Endometrial microvascular endothelial cells (primary cell): Measurements from ENCODE around the gene HIVEP2. TPM values are rescaled to one million over a fixed set of nuclear protein-coding genes. Genes with fewer than 3 reads are reported as not detected.

ENCODE experiments used
- in situ Hi-C: cut with HindIII; loops from 2 replicates; pipeline ENCODE4 v1.10.0; 2017; ENCODE audit warnings: low sequenced_read_pairs, low pct_unique_long_range_greater_than_20kb; ENCODE audit errors: inconsistent ontology term
- total RNA-seq: library from RNA; depleted of rRNA; stranded (reverse); fragments of >200 nt; gene quantifications from one replicate; pipeline ENCODE4 v1.2.3, GENCODE V29; 2015; ENCODE audit errors: inconsistent ontology term

Gene HIVEP2
- total RNA-seq, 1 donor from 2014 or later = 3.5 TPM

DNA sequence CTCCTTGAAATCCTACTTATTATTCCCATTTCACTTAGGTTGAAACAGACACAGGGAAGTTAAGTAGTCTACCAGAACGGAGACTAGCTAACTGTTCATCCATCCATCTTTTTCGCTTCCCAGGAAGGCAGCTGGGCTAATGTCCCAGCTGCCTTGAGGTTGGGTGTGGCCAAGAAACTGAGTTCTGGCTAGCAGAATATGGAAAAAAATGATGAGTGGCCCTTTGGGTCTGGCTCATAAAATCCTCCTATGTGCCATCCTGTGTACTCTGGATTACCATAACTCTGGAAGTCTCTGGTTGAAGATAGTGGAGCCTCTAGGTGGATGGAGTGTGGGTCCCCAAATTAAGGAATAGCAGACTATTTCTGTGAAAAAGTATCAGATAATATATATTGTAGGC is 206.2 kb downstream of the HIVEP2 start:
- in situ Hi-C loops = no loop called here

GRCh38 chr6:142738035-142738396 is 207.0 kb downstream of the HIVEP2 start:
- in situ Hi-C loops = no loop called here

DNA sequence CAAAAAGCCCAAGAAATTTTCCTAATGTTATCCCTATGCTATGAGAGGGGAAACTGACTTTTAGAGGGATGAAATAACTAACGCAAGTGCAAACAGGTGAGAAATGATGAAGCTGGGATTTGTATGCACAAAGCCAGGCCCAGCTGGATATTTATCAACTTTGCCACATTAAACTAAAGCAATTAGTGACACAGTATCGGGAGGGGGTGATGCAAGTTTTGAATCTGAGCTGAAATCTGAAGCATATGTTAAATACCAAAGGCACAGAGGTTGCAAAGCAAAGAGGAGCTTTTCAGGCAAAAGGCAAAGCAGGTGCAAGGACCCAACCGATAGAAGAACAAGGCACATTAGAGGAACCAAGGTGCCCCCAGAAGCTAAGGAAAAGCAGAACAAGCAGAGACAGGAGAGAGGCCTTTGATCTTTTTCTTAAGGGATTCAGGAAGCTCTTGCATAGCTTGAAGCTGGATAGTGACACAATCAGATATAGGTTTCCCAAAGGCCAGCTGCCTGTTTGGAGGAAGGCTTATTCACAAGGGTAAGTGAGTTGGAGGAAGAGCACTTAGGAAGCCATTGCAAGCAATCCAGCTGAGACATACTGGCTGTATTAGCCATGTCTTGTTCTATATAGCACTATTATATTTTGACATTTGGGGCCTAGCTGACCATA is 207.5 kb downstream of the HIVEP2 start:
- in situ Hi-C loops = no loop called here

- in situ Hi-C loops = no loop called here
These were observed 209.8 kb downstream of the HIVEP2 start for GRCh38 chr6:142735204-142735603.

DNA sequence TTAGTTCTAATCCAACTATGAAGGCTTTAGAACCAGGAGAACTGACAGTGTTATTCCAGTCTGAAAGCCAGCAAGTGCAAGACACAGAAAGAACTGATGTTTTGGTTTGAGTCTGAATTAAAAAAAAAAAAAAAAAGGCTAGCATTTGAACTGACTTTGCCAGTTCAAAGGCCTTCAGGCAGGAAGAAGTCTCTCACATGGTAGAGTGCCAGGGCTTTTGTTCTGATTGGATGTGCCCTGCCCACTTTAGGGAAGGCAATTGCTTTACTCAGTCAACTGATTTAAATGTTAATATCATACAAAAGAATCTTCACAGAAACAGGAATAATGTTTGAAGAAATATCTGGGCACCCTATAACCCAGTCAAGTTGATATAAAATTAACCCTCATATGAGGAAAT is 212.2 kb downstream of the HIVEP2 start:
- in situ Hi-C loops = no loop called here

DNA sequence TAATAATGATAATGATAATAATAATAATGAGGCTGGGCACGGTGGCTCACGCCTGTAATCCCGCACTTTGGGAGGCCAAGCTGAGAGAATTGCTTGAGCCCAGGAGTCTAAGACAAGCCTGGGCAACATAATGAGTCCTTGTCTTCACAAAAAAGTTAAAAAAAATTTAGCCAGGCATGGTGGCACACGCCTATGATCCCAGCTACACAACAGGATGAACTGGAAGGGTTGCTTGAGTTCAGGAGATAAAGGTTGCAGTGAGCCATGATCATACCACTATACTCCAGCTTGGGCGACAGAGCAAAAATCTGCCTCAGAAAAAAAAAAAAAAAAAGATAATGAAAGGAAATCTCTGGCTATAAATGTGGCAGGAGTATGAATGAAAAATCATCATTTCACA is 213.4 kb downstream of the HIVEP2 start:
- in situ Hi-C loops = no loop called here

DNA sequence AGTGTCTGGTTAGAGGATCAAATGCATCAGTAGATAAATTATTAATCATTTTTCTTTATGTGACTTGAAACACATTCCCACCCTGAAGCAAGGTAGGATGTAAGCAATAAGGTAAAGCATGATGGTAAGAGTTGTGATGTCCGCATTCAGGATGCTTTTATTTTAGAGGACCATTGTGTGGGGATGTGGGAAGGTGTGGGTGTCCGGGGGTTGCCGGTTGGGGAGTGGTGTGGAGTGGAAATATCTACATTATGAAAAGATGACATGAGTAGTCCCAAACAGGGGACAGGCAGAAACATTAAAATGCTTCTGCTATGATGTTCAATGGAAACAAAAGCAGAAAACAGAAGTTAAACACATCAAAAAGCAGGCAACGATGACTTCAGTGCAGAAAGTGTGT is 215.4 kb downstream of the HIVEP2 start:
- in situ Hi-C loops = no loop called here

GRCh38 chr6:142728910-142729481 is 216.0 kb downstream of the HIVEP2 start:
- in situ Hi-C loops = no loop called here

DNA sequence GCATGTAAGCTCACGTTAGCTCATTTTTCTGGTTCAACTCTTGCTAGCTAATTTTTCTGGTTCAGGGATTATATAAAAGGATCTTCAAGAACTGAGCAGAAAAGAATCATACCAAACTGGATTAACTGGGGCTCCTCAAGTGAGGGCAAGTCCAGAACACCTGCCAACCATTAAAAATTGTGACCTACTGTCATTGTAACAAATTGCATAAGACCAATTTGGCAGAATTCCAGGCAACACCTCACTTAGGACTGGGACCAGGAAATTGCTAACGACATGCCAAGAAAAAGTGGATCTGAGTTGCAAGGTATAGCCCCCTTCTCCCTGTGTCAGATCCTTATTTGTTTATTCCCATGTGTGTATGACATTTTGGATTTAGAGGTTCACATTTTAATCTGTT is 216.6 kb downstream of the HIVEP2 start:
- in situ Hi-C loops = no loop called here

GRCh38 chr6:142726616-142727015 is 218.4 kb downstream of the HIVEP2 start:
- in situ Hi-C loops = no loop called here

DNA sequence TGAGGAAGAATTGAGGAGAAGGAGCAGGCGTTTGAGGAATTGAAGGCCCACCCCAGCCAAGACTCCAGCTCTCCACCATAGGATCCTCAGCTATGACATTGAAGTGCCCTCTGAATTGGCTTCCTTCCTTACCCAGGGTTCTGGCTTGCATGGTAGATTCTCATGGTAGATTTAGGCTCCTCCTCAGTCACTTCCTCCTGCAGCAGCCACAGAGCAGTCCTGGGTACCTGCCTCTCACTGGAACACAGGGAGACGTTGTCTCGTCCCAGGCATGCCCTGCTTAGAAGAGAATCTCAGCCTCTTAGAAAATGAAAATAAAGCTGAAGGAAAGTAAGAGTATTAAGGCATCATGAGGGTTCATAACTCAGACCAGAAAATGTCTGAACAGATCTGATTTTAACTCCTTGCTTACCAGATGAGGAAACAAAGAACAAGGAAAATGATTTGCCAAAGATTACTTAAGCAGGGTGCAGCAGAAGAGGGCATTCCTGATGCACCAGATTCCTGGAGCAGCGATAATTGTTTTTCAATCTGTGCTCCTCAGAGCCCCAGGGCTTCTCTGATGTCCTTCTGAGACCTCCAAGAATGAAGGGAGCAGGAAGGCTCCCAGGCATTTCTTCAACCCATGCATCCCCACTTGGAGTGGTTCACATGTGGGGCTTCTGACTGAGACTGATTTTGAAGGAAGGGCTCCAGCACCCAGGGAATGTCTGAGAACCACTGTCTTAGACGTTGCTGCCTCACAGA is 219.8 kb downstream of the HIVEP2 start:
- in situ Hi-C loops = no loop called here

DNA sequence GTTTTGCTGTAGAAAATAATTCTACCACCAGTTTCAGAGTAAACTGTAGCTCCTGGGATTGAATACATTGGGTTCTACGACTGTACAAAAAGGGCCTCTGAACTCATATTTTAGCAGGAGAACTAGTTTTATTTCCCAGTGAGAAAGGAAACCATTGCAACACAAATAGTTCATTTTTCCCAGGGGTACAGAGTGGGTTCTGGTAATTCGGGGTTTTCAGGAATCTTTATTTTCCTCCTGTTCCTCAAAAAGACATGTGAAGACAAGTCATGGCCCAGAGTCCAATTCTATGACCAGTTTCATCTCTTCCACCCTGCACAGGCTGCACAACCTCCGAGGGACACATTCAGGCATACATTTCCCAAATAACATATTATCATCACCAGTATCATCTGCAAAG is 222.1 kb downstream of the HIVEP2 start:
- in situ Hi-C loops = no loop called here

DNA sequence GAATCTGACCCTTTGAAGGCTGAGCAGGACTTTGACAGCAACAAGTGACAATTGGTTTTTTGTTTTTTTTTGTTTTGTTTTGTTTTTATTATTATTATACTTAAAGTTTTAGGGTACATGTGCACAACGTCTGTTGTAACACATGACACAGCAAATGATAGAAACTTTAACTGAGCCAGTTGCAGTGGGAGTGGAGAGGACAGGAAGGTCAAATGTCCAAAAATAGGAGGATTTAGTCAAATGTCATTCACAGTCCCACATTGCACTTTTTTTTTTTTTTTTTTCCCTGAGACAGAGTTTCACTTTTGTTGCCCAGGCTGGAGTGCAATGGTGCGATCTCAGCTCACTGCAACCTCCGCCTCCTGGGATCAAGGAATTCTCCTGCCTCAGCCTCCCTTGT is 223.0 kb downstream of the HIVEP2 start:
- in situ Hi-C loops = no loop called here

GRCh38 chr6:142721215-142721920 is 223.6 kb downstream of the HIVEP2 start:
- in situ Hi-C loops = no loop called here

GRCh38 chr6:142718667-142719191 is 226.2 kb downstream of the HIVEP2 start:
- in situ Hi-C loops = no loop called here

- in situ Hi-C loops = no loop called here
These were observed 228.9 kb downstream of the HIVEP2 start for GRCh38 chr6:142716097-142716496.

DNA sequence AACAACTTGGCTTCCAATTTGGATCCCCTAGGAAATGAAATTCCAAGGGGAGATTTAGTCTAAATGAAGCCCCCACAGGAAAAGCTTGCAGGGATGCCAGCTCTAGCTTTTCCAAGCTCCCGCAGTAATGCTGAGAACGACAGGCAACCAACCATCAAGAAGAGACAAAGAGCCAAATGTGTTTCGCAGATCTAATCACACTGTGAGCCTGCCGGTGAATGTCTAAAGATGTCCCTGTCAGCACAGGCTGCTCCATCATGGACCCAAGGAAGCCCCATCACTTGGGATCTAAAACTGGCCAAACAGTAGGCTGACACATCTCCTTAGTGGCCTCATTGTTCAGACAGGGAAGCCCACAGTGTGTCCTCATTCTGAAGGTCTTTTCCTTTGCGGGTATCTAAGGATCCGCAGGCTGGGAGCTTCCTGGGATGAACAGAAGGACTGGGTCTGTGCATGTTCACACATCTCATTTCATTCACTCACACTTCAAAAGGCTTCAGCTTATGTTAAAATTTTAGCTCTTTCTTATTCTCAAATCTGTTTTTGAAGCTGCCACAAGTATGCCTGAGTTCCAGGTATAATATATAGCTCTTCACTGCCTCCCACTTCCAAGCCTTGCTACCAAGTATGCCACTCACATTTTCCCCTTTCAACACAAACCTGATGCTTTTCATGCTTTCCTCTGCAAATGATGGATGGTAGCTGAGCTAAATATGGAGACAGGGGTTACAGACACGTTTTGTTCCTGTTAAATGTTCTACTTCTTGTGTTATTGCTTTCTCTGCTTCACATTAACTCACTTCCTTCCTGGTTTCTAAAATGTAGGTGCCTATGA is 229.8 kb downstream of the HIVEP2 start:
- in situ Hi-C loops = no loop called here

DNA sequence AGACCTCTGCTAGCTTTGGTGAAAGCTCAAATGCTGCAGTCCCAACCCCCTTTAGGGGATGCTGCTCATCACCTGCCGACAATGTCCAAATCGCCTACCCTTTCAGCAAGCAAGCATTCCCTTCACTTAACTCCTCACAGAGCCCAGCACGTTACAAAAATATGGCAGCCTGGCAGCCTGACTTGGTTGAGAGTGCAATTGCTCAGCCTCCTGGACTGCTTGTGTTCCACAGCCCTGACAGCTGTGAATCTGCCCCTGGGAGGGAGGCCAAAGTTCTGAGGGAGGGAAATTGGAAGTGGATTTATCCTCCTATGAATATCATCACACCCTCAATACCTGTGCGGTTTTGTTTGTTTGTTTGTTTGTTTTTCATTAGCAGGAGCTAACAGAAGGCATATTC is 231.0 kb downstream of the HIVEP2 start:
- in situ Hi-C loops = no loop called here

DNA sequence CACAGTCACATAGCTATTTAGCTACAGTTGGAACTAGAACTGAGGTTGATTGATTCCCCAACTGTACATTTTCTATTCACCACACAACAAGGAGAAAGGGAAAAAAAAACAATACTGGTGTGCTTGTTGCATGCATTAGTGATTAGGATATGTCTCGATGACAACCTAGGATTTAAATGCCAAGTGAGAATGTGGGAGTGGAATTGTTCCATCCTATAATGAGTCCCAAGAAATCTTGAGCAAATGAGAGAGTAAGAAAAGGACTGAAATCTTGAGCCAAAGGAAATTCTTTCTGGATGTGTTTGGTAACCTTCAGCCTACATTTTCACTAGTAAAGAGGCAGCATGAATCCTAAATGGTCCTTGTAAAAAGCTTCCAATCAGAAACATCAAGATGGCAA is 232.7 kb downstream of the HIVEP2 start:
- in situ Hi-C loops = no loop called here
